Activated T-helper 17 cell treated with anti-CD3 and anti-CD28 coated beads, Interleukin-2, amount 50 U/mL, for 72 hours (primary cell): ENCODE data around the gene MTMR3. TPM values are rescaled to one million over a fixed set of nuclear protein-coding genes. Genes with fewer than 3 reads are reported as not detected.
"Not testable (repeated sequence)": the region's sequence is repeated elsewhere in the genome, so short reads cannot be mapped to it uniquely, and the experiment has no call there.

Experiments used
- ATAC-seq: fragments of 150-1000 bp; cut with Tn5 transposase; replicated peaks from 2 replicates; pipeline ENCODE4 v1.10.0; 2021; ENCODE audit warnings: mild to moderate bottlenecking, moderate library complexity
- H3K27ac Mint-ChIP-seq: one replicate; pipeline ENCODE4 v1.8.0; 2022; ENCODE audit warnings: mixed read lengths
- H3K27me3 Mint-ChIP-seq: one replicate; pipeline ENCODE4 v1.8.0; 2022; ENCODE audit warnings: mixed read lengths
- H3K36me3 Mint-ChIP-seq: one replicate; pipeline ENCODE4 v1.8.0; 2022; ENCODE audit warnings: low read depth, mild to moderate bottlenecking, mixed read lengths
- H3K4me1 Mint-ChIP-seq: one replicate; pipeline ENCODE4 v1.8.0; 2022; ENCODE audit warnings: mixed read lengths
- H3K4me3 Mint-ChIP-seq: one replicate; pipeline ENCODE4 v1.8.0; 2022; ENCODE audit warnings: mild to moderate bottlenecking, mixed read lengths
- H3K9me3 Mint-ChIP-seq: one replicate; pipeline ENCODE4 v1.8.0; 2022; ENCODE audit warnings: mixed read lengths
- total RNA-seq, 2 donors: library from RNA; stranded (reverse); gene quantifications; one replicate each; pipeline ENCODE4 v1.2.3, GENCODE V29; 2022

The MTMR3 gene
- total RNA-seq, 2 donors from 2014 or later, result 24.7 to 34.7 TPM

DNA sequence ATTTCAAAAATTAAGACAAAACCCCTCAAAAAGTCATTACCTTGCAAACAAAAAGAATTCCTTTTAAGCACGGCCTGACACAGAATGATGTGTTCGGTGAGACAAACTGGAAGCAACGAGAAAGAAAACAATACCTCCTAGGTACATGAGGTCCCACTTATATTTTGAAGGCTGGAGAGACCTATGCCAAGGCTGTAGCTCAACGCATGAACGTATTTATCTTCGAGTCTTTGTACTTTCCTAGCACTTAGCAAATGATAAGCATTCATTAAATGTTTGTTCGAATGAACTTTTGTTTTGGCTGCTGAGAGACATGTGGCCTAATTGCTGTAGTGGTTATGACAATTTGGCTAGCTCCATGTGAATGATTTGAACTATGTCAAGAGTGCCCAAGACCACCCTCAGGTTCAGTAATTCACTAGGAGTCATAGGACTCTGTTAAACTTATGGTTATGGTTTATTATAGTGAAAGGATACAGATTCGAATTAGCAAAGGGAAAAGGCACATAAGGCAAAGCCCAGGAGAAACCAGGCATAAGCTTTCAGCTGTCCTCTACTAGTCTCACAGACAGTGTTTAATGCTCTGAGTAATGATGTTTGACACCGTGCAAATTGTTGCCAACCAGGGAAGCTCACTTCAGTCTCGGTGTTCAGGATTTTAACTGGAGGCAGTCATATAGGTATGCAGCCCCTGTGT lies 171.2 kb downstream of the MTMR3 start:
- peaks cover 7% of the 10 kb centered on the region for H3K27me3 Mint-ChIP-seq

DNA sequence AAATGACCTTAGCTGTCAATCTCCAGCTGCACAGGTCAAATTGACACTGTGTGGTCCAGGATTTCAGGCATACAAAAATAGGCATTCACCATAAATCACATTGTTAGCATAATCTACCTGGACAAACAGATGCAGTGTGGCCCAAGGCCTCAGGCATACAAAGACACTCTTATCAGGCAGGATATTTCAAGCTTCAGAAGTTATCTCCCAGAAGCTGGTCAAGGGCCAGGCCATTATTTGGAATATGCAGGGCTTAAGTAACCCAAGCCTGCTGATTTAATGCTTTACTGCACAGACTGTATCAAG lies 171.7 kb downstream of the MTMR3 start:
- Mint-ChIP-seq H3K36me3 (no peaks in the 10 kb centered on the region), H3K4me1 (no peaks in the 10 kb centered on the region), H3K4me3 (no peak overlapping the region), H3K27ac (no peak overlapping the region), H3K9me3 (peaks cover 7% of the 10 kb centered on the region), H3K27me3 (peaks cover 7% of the 10 kb centered on the region)
- ATAC-seq, result no peak

More for the DNA sequence above, 171.2 kb downstream of the MTMR3 start:
- Mint-ChIP-seq H3K9me3 (peaks cover 7% of the 10 kb centered on the region), H3K4me3 (no peak overlapping the region), H3K27ac (no peak overlapping the region), H3K36me3 (no peaks in the 10 kb centered on the region), H3K4me1 (no peaks in the 10 kb centered on the region)
- no peak for ATAC-seq

- H3K27ac Mint-ChIP-seq, result no peak overlapping the region
Observed at GRCh38 chr22:30056015-30056414, 173.0 kb downstream of the MTMR3 start.

GRCh38 chr22:30057375-30057774 lies 174.4 kb downstream of the MTMR3 start:
- H3K27me3 Mint-ChIP-seq, result peaks cover 13% of the 10 kb centered on the region
- H3K27ac Mint-ChIP-seq, result no peak overlapping the region
- H3K4me3 Mint-ChIP-seq, result no peak overlapping the region
- no peaks in the 10 kb centered on the region for H3K36me3 Mint-ChIP-seq
- peaks cover 7% of the 10 kb centered on the region for H3K9me3 Mint-ChIP-seq
- no peak for ATAC-seq
- H3K4me1 Mint-ChIP-seq, result no peaks in the 10 kb centered on the region

More at GRCh38 chr22:30056015-30056414, 173.0 kb downstream of the MTMR3 start:
- no peaks in the 10 kb centered on the region for H3K36me3 Mint-ChIP-seq
- H3K4me1 Mint-ChIP-seq, result no peaks in the 10 kb centered on the region
- no peak for ATAC-seq
- H3K9me3 Mint-ChIP-seq, result peaks cover 7% of the 10 kb centered on the region
- H3K27me3 Mint-ChIP-seq, result peaks cover 7% of the 10 kb centered on the region
- H3K4me3 Mint-ChIP-seq, result no peak overlapping the region

GRCh38 chr22:30059346-30060020 lies 176.5 kb downstream of the MTMR3 start:
- not testable (repeated sequence) for H3K4me3 Mint-ChIP-seq, H3K4me1 Mint-ChIP-seq, H3K27ac Mint-ChIP-seq, H3K36me3 Mint-ChIP-seq, ATAC-seq
- Mint-ChIP-seq H3K27me3 (peaks cover 21% of the 10 kb centered on the region), H3K9me3 (peaks cover 16% of the 10 kb centered on the region)

- H3K27ac Mint-ChIP-seq, ATAC-seq, H3K4me1 Mint-ChIP-seq, H3K36me3 Mint-ChIP-seq, H3K4me3 Mint-ChIP-seq: not testable (repeated sequence)
- H3K27me3 Mint-ChIP-seq, result peaks cover 22% of the 10 kb centered on the region
- H3K9me3 Mint-ChIP-seq, result peaks cover 16% of the 10 kb centered on the region
Observed at GRCh38 chr22:30061094-30061493, 178.1 kb downstream of the MTMR3 start.

DNA sequence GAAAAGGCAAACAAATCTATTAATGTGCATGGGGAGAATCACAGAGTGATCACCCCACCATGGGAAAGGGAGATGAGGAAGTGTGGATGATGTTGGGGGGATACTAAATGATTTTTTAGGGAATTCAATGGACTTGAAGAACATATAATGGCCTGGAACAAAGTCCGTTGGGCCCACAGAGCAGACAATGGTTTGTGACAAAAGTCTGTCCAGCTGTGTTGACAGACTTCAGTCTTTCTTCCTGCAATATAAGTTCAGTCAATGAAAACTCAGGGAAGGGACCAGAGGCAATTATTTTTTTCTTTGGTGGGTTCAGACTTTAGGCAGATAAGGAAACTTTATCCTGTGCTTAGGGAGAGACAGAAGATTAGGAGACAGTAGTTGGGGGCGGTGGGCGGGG lies 179.3 kb downstream of the MTMR3 start:
- peaks cover 11% of the 10 kb centered on the region for H3K9me3 Mint-ChIP-seq
- H3K4me3 Mint-ChIP-seq, result no peak overlapping the region
- no peak overlapping the region for H3K27ac Mint-ChIP-seq
- H3K4me1 Mint-ChIP-seq, result no peaks in the 10 kb centered on the region
- no peaks in the 10 kb centered on the region for H3K36me3 Mint-ChIP-seq
- ATAC-seq, result no peak
- peaks cover 19% of the 10 kb centered on the region for H3K27me3 Mint-ChIP-seq

- Mint-ChIP-seq H3K36me3 (no peaks in the 10 kb centered on the region), H3K9me3 (peaks cover 8% of the 10 kb centered on the region), H3K4me3 (no peak overlapping the region), H3K27ac (no peak overlapping the region), H3K4me1 (no peaks in the 10 kb centered on the region), H3K27me3 (peaks cover 19% of the 10 kb centered on the region)
- no peak for ATAC-seq
Observed at GRCh38 chr22:30062950-30063349, 180.0 kb downstream of the MTMR3 start.

DNA sequence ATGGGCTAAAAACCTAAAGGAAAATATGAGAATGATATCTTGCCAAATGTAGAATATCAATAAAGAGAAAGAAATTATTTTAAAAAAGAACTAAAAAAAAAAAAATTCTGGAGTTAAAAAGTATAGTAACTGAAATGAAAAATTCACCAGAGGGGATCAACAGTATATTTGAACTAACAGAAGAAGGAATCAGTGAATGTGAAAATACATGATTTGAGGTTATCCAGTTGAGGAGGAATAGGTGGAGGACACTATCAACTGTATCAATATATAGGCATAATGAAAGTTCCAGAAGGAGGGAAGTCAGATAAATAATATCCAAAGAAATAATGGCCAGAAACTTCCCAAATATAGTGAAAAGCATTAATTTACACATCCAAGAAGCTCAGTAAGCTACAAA lies 181.2 kb downstream of the MTMR3 start:
- H3K27ac Mint-ChIP-seq, result no peak overlapping the region
- no peaks in the 10 kb centered on the region for H3K4me1 Mint-ChIP-seq
- no peak for ATAC-seq
- H3K4me3 Mint-ChIP-seq, result no peak overlapping the region
- H3K9me3 Mint-ChIP-seq, result peaks cover 8% of the 10 kb centered on the region
- peaks cover 15% of the 10 kb centered on the region for H3K27me3 Mint-ChIP-seq
- H3K36me3 Mint-ChIP-seq, result no peaks in the 10 kb centered on the region

DNA sequence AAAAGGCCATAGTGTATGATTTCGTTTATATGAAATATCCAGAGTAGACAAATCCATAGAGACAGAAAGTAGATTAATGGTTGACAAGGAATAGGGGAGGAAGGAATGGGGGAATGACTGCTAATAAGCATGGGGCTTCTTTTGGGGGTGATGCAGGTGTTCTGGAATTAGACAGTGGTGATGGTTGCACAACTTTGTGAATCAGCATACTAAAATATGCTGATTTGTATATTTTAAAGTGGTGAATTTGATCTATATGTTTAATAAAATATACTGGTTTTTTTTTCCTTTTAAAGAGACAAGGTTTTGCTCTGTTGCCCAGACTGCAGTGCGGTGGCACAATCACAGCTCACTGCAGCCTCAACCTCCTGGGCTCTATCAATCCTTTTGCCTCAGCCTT lies 190.8 kb downstream of the MTMR3 start:
- no peak overlapping the region for H3K27ac Mint-ChIP-seq
- H3K4me3 Mint-ChIP-seq, result no peak overlapping the region
- peaks cover 4% of the 10 kb centered on the region for H3K4me1 Mint-ChIP-seq
- no peaks in the 10 kb centered on the region for H3K36me3 Mint-ChIP-seq
- no peak for ATAC-seq
- no peaks in the 10 kb centered on the region for H3K27me3 Mint-ChIP-seq
- no peaks in the 10 kb centered on the region for H3K9me3 Mint-ChIP-seq

- peaks cover 8% of the 10 kb centered on the region for H3K4me1 Mint-ChIP-seq
- no peak overlapping the region for H3K4me3 Mint-ChIP-seq
- no peak for ATAC-seq
- H3K27me3 Mint-ChIP-seq, result no peaks in the 10 kb centered on the region
- H3K27ac Mint-ChIP-seq, result no peak overlapping the region
- no peaks in the 10 kb centered on the region for H3K36me3 Mint-ChIP-seq
- H3K9me3 Mint-ChIP-seq, result no peaks in the 10 kb centered on the region
Observed at GRCh38 chr22:30074147-30074546, 191.2 kb downstream of the MTMR3 start.

- H3K27me3 Mint-ChIP-seq, result no peaks in the 10 kb centered on the region
- H3K4me1 Mint-ChIP-seq, result peaks cover 8% of the 10 kb centered on the region
- H3K4me3 Mint-ChIP-seq, result no peak overlapping the region
- H3K36me3 Mint-ChIP-seq, result no peaks in the 10 kb centered on the region
- no peak for ATAC-seq
- H3K27ac Mint-ChIP-seq, result no peak overlapping the region
- no peaks in the 10 kb centered on the region for H3K9me3 Mint-ChIP-seq
Observed at GRCh38 chr22:30074994-30075393, 192.0 kb downstream of the MTMR3 start.

DNA sequence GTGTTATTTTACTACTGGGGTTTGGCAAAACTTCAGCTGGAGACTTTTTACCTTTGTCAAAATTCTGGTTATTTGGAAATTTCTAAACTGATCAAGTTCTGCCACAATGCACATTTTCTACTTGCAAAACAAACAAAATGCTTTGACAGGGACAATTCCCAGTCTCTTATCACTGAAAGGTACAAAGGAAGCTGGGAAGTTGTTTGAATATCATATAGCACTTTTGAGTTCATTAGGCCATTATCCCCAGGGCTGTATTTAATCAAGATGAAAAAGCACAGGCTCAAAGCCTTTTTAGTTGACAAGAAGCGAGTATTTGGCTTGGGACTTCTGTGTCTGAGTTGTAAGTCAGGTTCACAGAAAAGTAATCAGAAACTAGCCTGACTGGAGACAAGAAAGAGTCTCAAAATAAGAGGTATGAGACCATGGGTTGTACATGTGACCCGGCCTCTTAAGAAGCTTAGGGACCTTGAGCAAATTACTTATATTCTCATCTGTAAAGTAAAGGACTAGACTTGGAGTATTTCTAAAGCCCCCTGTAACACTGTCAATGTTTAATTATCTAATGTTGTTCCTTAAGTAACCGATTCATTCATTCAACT lies 194.4 kb downstream of the MTMR3 start:
- Mint-ChIP-seq H3K9me3 (no peaks in the 10 kb centered on the region), H3K4me3 (no peak overlapping the region), H3K27ac (no peak overlapping the region), H3K27me3 (no peaks in the 10 kb centered on the region), H3K4me1 (peaks cover 8% of the 10 kb centered on the region), H3K36me3 (no peaks in the 10 kb centered on the region)
- no peak for ATAC-seq

DNA sequence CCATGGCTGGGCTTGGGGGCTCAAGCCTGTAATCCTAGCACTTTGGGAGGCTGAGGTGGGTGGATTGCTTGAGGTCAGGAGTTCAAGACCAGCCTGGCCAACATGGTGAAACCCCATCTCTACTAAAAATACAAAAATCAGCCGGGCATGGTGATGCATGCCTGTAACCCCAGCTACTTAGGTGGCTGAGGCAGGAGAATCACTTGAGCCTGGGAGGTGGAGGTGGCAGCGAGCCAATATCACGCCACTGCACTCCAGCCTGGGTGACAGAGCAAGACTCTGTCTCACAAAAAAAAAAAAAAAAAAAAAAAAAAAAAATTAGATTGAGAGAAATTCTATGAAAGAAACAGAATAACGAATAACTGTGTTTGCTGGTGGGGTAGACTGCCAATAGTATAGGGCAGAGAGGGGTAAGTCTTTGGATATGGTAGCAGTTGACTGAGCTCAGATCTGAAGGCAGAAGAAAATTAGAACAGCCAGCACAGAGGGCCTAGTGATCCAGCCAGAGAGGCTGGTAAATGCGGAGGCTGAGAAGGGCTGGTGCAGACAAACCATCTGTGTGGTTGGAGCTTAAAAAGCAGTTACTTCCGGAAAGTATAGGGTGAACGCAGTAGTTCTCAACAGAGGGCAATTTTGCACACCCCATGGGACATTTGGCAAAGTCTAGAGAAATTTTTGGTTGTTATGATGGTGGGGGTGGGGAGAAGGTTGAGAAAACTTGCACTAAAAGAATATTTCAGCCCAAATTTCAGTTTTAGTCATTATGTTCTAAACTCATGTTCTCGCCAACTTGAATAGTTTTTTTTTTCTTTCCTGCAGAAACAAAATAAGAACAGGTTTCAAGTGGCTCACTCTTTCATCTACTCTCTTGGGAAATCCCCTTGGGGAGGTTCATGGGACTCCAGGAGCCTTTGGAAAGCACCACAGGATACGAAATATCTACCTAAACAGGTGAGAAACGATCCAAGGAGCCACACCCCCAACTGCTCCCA lies 195.6 kb downstream of the MTMR3 start:
- H3K4me3 Mint-ChIP-seq, result peak overlapping the region; percentile 73

More for the DNA sequence above, 195.6 kb downstream of the MTMR3 start:
- H3K27ac Mint-ChIP-seq, result peak overlapping the region; percentile 85
- peaks cover 8% of the 10 kb centered on the region for H3K4me1 Mint-ChIP-seq
- peak; percentile 94 for ATAC-seq
- H3K27me3 Mint-ChIP-seq, result no peaks in the 10 kb centered on the region
- no peaks in the 10 kb centered on the region for H3K36me3 Mint-ChIP-seq
- H3K9me3 Mint-ChIP-seq, result no peaks in the 10 kb centered on the region
